ENCODE data around the gene RESF1.

- TF ChIP-seq CTCF (conservative IDR thresholded peaks at IDR 0.05; ENCODE audit: low read depth, low read length) (no peak), EZH2phosphoT487 (IDR thresholded peaks at IDR 0.05; ENCODE audit: borderline replicate concordance, low read length) (no peak)
These were observed 5.9 kb downstream of the RESF1 start for GRCh38 chr12:31965090-31965489.

Measured in PC-3 (cell line).